ENCODE results near the gene RPL39. TPM values are rescaled to one million over a fixed set of nuclear protein-coding genes. Genes with fewer than 3 reads are reported as not detected.
"Not testable (repeated sequence)": the region's sequence is repeated elsewhere in the genome, so short reads cannot be mapped to it uniquely, and the experiment has no call there.

The RPL39 gene
- total RNA-seq, 2 experiments from 2014 or later = 1,797 to 1,809 TPM

DNA sequence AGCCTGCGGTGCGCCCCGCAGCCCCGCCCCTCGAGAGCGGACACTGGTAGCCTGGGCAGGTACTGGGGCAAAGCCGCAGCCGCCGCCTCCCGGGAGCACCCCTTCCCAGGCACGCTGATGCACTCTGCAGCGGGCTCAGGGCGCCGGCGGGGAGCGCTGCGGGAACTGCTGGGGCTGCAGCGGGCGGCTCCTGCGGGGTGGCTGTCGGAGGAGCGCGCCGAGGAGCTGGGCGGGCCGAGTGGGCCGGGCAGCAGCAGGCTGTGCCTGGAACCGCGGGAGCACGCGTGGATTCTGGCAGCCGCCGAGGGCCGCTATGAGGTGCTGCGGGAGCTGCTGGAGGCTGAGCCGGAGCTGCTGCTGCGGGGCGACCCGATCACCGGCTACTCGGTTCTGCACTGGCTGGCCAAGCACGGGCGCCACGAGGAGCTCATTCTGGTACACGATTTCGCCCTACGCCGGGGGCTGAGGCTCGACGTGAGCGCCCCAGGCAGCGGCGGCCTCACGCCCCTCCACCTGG is 32.6 kb downstream of the RPL39 start:
- CTCF ChIA-PET = interaction anchor here (0.7 to 8.1 kb wide), 10 partner anchors 17 to 276 kb away, joined by 3 to 37 read pairs (median 5); partner anchors contain the start of gene RPL39
- peak; percentile 41 for ATAC-seq
- H3K27ac Mint-ChIP-seq = no peak overlapping the region
- peaks cover 63% of the 10 kb centered on the region for H3K4me1 Mint-ChIP-seq
- H3K4me3 Mint-ChIP-seq = peak overlapping the region; percentile 59
- peaks cover 1% of the 10 kb centered on the region for H3K36me3 Mint-ChIP-seq
- DNase-seq = peak; percentile 58
- no peaks in the 10 kb centered on the region for H3K9me3 Mint-ChIP-seq (ENCODE audit: low read depth)
- H3K27me3 Mint-ChIP-seq = no peaks in the 10 kb centered on the region

DNA sequence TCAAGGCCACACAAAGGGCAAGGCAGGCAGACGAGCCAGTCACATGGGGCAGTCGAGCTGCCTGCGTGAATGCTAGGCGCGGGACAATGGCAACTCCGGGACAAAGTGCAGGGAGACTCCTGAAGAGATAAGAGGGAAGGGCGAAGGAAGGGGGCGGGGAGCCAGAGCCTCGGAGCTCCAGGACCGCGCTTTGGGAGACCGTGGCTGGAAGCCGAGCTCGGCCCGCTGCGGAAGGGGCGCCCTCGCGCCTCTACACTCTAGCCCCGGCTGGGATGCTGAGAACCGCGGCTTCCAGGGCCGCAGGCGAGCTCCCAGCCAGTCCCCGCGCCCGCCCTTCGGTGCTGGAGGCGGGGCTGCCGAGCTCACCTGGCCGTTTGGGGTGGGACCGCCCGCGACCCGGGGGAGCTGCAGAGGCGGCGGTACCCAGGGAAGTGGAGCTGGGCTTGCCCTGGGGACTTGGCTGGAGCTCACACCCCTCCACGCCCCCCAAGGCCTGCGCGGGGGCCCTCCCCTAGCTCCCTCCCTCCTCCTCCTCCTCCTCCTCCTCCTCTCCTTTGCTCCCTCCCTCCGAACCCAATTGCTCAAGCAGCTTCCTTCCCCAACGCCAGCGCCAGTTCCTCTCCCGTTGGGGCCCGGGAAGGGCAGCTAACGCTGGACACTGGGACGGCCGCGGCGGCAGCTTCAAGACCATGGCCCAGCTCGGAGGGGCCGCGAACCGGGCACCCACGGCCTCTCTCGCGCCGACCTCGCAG is 33.3 kb downstream of the RPL39 start, which contains the start of gene SOWAHD:
TSS of gene SOWAHD (plus strand) at position 610 of the 752 bp plus-strand sequence. CDS start at position 690, 80 bp downstream.
- H3K27ac Mint-ChIP-seq = peak within 1 kb of the TSS; percentile 98
- CTCF ChIA-PET = interaction anchor here (0.8 to 8.1 kb wide), 11 partner anchors 17 to 276 kb away, joined by 3 to 37 read pairs (median 5); partner anchors contain the start of gene RPL39
- no peaks in the 10 kb centered on the region for H3K9me3 Mint-ChIP-seq (ENCODE audit: low read depth)
- peak within 1 kb of the TSS; percentile 61 for H3K4me3 Mint-ChIP-seq
- peaks cover 59% of the 10 kb centered on the region for H3K4me1 Mint-ChIP-seq
- H3K36me3 Mint-ChIP-seq = peaks cover 1% of the 10 kb centered on the region
- peak; percentile 43 for DNase-seq
- no peaks in the 10 kb centered on the region for H3K27me3 Mint-ChIP-seq
- peak; percentile 8 for ATAC-seq

GRCh38 chrX:119757646-119757978 is 33.8 kb downstream of the RPL39 start:
- no peak for DNase-seq
- no peaks in the 10 kb centered on the region for H3K9me3 Mint-ChIP-seq (ENCODE audit: low read depth)
- peaks cover 1% of the 10 kb centered on the region for H3K36me3 Mint-ChIP-seq
- peaks cover 54% of the 10 kb centered on the region for H3K4me1 Mint-ChIP-seq
- H3K4me3 Mint-ChIP-seq = peak overlapping the region; percentile 61
- no peak for ATAC-seq
- CTCF ChIA-PET = interaction anchor here (0.8 to 8.1 kb wide), 8 partner anchors 18 to 240 kb away, joined by 3 to 37 read pairs (median 7); partner anchors contain the start of gene RPL39
- H3K27me3 Mint-ChIP-seq = no peaks in the 10 kb centered on the region
- H3K27ac Mint-ChIP-seq = peak overlapping the region; percentile 98

DNA sequence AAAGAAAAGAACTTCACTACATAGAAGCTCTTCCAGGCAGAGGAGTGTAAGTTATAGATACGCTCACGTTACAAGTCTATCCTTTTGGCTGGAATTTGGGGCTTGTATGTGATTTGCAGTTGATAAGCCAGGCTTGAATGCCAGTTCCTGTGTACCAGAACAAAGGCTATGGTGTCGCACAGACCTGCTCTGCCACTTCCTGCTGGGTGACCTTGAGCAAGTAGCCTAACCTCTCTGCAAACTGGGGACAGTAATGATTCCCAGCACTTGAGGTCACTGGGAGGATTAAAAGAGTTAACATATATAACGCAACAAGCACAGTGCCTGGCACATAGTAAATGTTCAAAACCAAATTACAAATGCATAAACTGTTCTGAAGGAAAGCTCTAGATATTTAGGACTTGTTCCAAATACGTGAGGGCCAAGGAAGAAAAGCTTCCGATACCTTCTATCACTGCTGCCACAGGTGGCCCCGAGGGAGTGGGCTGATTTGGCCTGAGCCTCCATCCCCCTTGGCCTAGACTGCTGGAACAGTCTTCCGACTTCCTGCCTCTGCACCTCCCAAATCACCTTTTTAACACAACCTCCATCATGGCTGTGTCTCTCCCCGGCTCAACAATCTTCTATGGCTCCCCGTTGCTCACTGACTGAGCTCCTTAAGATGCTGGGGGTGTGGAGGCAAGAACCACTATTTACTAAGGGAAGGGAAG is 34.3 kb downstream of the RPL39 start:
- Mint-ChIP-seq H3K4me3 (peak overlapping the region; percentile 61), H3K27ac (peak overlapping the region; percentile 98), H3K9me3 (ENCODE audit: low read depth) (no peaks in the 10 kb centered on the region), H3K36me3 (peaks cover 1% of the 10 kb centered on the region), H3K27me3 (no peaks in the 10 kb centered on the region), H3K4me1 (peaks cover 53% of the 10 kb centered on the region)
- ATAC-seq (no peak), DNase-seq (peak; percentile 58)
- CTCF ChIA-PET = interaction anchor here (1.1 to 8.1 kb wide), 6 partner anchors 18 to 64 kb away, joined by 3 to 37 read pairs (median 20); partner anchors contain the start of gene SEPTIN6

- H3K27me3 Mint-ChIP-seq = no peaks in the 10 kb centered on the region
- peak; percentile 90 for DNase-seq
Observed at GRCh38 chrX:119755981-119756533, 35.4 kb downstream of the RPL39 start.

DNA sequence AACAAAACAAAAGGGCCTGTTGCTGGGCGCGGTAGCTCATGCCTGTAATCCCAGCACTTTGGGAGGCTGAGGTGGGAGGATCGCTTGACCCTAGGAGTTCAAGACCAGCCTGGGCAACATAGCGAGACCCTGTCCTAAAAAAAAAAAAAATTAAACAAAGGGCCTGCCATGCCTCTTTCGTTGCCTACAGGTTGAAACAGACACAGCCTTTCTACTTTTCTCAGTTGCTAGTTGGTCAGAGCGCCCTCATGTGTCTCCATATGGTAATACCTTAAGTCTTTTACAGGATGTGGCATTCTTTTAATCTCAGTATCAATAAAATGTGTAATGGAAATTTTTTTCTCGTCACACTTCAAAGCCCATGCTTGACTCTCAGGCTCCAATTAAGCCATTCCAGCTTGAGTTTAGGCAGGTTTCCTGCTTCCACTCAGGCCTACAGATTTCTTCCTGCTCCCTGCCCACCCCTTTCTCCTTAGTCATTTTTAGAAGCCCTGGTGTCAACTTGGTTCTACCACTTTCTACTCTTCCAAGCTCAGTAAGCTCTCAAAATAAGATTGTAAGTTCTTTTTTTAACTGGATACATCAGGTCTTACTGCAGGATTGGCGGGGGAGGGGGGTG is 37.7 kb downstream of the RPL39 start:
- peaks cover 2% of the 10 kb centered on the region for H3K9me3 Mint-ChIP-seq (ENCODE audit: low read depth)
- DNase-seq (peak; percentile 67), ATAC-seq (peak; percentile 28)
- peaks cover 1% of the 10 kb centered on the region for H3K36me3 Mint-ChIP-seq
- H3K27ac Mint-ChIP-seq = peak overlapping the region; percentile 98
- peaks cover 46% of the 10 kb centered on the region for H3K4me1 Mint-ChIP-seq
- CTCF ChIA-PET = interaction anchor here (1.1 to 8.1 kb wide), 8 partner anchors 9 to 271 kb away, joined by 3 to 37 read pairs (median 4); no protein-coding TSS in a partner anchor
- no peaks in the 10 kb centered on the region for H3K27me3 Mint-ChIP-seq
- H3K4me3 Mint-ChIP-seq = no peak overlapping the region

More at GRCh38 chrX:119755981-119756533, 35.4 kb downstream of the RPL39 start:
- Mint-ChIP-seq H3K4me1 (peaks cover 52% of the 10 kb centered on the region), H3K36me3 (peaks cover 1% of the 10 kb centered on the region), H3K27ac (peak overlapping the region; percentile 98), H3K4me3 (peak overlapping the region; percentile 61), H3K9me3 (ENCODE audit: low read depth) (peaks cover 2% of the 10 kb centered on the region)
- peak; percentile 71 for ATAC-seq
- CTCF ChIA-PET = interaction anchor here (1.0 to 8.1 kb wide), 11 partner anchors 11 to 114 kb away, joined by 3 to 37 read pairs (median 4); partner anchors contain the start of genes RPL39 and SEPTIN6

- H3K4me1 Mint-ChIP-seq = peaks cover 46% of the 10 kb centered on the region
- H3K4me3 Mint-ChIP-seq = no peak overlapping the region
- H3K36me3 Mint-ChIP-seq = peaks cover 1% of the 10 kb centered on the region
- ATAC-seq (no peak), DNase-seq (no peak)
- peaks cover 2% of the 10 kb centered on the region for H3K9me3 Mint-ChIP-seq (ENCODE audit: low read depth)
- H3K27me3 Mint-ChIP-seq = no peaks in the 10 kb centered on the region
- peak overlapping the region; percentile 98 for H3K27ac Mint-ChIP-seq
- CTCF ChIA-PET = interaction anchor here (1.2 to 8.1 kb wide), 6 partner anchors 8 to 179 kb away, joined by 3 to 37 read pairs (median 4); no protein-coding TSS in a partner anchor
Observed at GRCh38 chrX:119753001-119753400, 38.4 kb downstream of the RPL39 start.

DNA sequence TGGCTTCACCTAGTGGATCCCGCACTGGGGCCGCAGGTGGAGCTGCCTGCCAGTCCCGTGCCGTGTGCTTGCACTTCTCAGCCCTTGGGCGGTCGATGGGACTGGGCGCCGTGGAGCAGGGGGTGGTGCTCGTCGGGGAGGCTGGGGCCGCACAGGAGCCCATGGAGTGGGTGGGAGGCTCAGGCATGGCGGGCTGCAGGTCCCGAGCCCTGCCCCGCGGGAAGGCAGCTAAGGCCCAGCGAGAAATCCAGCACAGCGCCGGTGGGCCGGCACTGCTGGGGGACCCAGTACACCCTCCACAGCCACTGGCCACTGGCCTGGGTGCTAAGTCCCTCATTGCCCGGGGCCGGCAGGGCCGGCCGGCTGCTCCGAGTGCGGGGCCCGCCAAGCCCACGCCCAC is 40.7 kb downstream of the RPL39 start:
- H3K9me3 Mint-ChIP-seq (ENCODE audit: low read depth); H3K36me3 Mint-ChIP-seq: not testable (repeated sequence)

DNA sequence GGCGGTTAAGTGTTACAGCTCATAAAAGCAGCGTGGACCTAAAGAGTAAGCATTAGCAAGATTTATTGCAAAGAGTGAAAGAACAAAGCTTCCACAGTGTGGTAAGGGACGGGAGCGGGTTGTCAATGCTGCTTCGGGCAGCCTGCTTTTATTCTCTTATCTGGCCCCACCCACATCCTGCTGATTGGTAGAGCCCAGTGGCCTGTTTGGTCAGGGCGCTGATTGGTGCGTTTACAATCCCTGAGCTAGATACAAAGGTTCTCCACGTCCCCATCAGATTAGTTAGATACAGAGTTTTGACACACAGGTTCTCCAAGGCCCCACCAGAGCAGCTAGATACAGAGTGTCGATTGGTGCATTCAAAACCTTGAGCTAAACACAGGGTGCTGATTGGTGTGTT is 41.3 kb downstream of the RPL39 start:
- H3K4me3 Mint-ChIP-seq = peak overlapping the region; percentile 43
- H3K9me3 Mint-ChIP-seq (ENCODE audit: low read depth); H3K27me3 Mint-ChIP-seq; ATAC-seq; H3K36me3 Mint-ChIP-seq; DNase-seq: not testable (repeated sequence)
- H3K27ac Mint-ChIP-seq = peak overlapping the region; percentile 54
- CTCF ChIA-PET = interaction anchor here (1.1 to 1.6 kb wide), 3 partner anchors 20 to 35 kb away, joined by 3 to 8 read pairs (median 4); no protein-coding TSS in a partner anchor
- H3K4me1 Mint-ChIP-seq = peaks cover 19% of the 10 kb centered on the region

More for the DNA sequence above, 40.7 kb downstream of the RPL39 start:
- H3K4me1 Mint-ChIP-seq = peaks cover 24% of the 10 kb centered on the region
- not testable (repeated sequence) for ATAC-seq, DNase-seq, H3K27me3 Mint-ChIP-seq, H3K27ac Mint-ChIP-seq, H3K4me3 Mint-ChIP-seq
- CTCF ChIA-PET = interaction anchor here (1.6 kb wide), 1 partner anchor 34 kb away, joined by 4 read pairs; no protein-coding TSS in a partner anchor

DNA sequence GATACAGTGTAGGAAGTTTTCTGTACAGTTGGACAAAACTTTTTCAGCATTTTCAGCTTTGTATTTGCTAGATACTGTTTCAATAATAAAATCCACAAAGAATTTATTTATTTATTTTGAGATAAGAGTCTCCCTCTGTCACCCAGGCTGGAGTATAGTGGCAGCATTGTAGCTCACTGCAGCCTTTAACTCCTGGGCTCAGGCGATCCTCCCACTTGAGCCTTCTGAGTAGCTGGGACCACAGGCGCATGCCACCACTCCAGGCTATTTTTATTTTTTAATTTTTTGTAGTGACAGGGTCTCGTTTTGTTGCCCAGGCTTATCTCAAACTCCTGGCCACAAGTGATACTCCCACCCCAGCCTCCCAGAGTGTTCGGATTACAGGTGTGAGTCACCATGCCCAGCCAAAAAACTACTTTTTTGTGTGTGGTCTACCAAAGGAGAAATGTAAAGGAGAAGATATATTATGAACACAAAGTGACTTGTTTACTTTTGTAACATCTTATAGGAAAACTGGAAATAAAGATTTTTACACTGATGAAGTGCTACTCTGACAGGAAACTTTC is 46.1 kb downstream of the RPL39 start:
- no peak overlapping the region for H3K27ac Mint-ChIP-seq
- no peaks in the 10 kb centered on the region for H3K36me3 Mint-ChIP-seq
- CTCF ChIA-PET = interaction anchor here (0.7 to 0.9 kb wide), 3 partner anchors 8 to 34 kb away, joined by 3 to 4 read pairs (median 3); no protein-coding TSS in a partner anchor
- H3K9me3 Mint-ChIP-seq (ENCODE audit: low read depth) = no peaks in the 10 kb centered on the region
- H3K4me3 Mint-ChIP-seq = no peak overlapping the region
- DNase-seq = no peak
- peaks cover 4% of the 10 kb centered on the region for H3K4me1 Mint-ChIP-seq
- ATAC-seq = no peak
- H3K27me3 Mint-ChIP-seq = no peaks in the 10 kb centered on the region

GRCh38 chrX:119738742-119739141 is 52.7 kb downstream of the RPL39 start:
- no peaks in the 10 kb centered on the region for H3K4me1 Mint-ChIP-seq
- H3K4me3 Mint-ChIP-seq = no peak overlapping the region
- no peak overlapping the region for H3K27ac Mint-ChIP-seq
- H3K27me3 Mint-ChIP-seq = no peaks in the 10 kb centered on the region
- DNase-seq (no peak), ATAC-seq (no peak)
- no peaks in the 10 kb centered on the region for H3K36me3 Mint-ChIP-seq
- H3K9me3 Mint-ChIP-seq (ENCODE audit: low read depth) = no peaks in the 10 kb centered on the region
- CTCF ChIA-PET = interaction anchor here (0.8 to 1.0 kb wide), 2 partner anchors 9 to 20 kb away, joined by 3 read pairs; no protein-coding TSS in a partner anchor

Data from activated CD8-positive, alpha-beta memory T cell treated with anti-CD3 and anti-CD28 coated beads, Interleukin-2, amount 10 ng/mL, durations not matched to agents 7 days and 5 days (primary cell).